HCT116 (cell line): ENCODE measurements around the gene MMP25.
"Not testable (repeated sequence)": the region's sequence is repeated elsewhere in the genome, so short reads cannot be mapped to it uniquely, and the experiment has no call there.

Experiments used
- CTCF ChIP-seq, 3 experiments: fragments of 200-600 bp in 1 of 3; sonication (generic) in 1 of 3; IDR thresholded peaks in 2 of 3; conservative IDR thresholded peaks in 1 of 3; 2 replicates each; pipeline ENCODE4 v1.5.1; 2012 to 2017; ENCODE audit warnings: low read depth in 2 of 3, low read length in 2 of 3, antibody characterized with exemption in 1 of 3, borderline replicate concordance in 1 of 3, control low read depth in 1 of 3, mild to moderate bottlenecking in 1 of 3, mixed read lengths in 1 of 3, mixed run types in 1 of 3, moderate library complexity in 1 of 3; ENCODE audit not compliant: insufficient read depth in 1 of 3
- JUND ChIP-seq: IDR thresholded peaks from 2 replicates; pipeline ENCODE4 v1.6.1; 2012
- MAX ChIP-seq: IDR thresholded peaks from 2 replicates; pipeline ENCODE4 v1.6.1; 2012
- POLR2A ChIP-seq: IDR thresholded peaks from 2 replicates; pipeline ENCODE4 v1.7.0; 2011; ENCODE audit warnings: borderline replicate concordance; ENCODE audit not compliant: insufficient read depth, insufficient read length; ENCODE audit errors: extremely low read depth
- POLR2AphosphoS5 ChIP-seq: IDR thresholded peaks from 2 replicates; pipeline ENCODE4 v1.6.1; 2011; ENCODE audit warnings: mild to moderate bottlenecking, low read depth, low read length, moderate library complexity
- REST ChIP-seq: IDR thresholded peaks from 2 replicates; pipeline ENCODE4 v1.6.1; 2012; ENCODE audit warnings: low read depth
- SRF ChIP-seq: IDR thresholded peaks from 2 replicates; pipeline ENCODE4 v1.6.1; 2012; ENCODE audit warnings: low read depth

GRCh38 chr16:3083408-3083807 lies 37.0 kb downstream of the MMP25 start:
- TF ChIP-seq MAX; CTCF (IDR thresholded peaks at IDR 0.05 in 2 of 3, conservative IDR thresholded peaks at IDR 0.05 in 1 of 3; ENCODE audit: borderline replicate concordance in 1 of 3, insufficient read depth in 1 of 3, low read depth in 2 of 3, low read length in 2 of 3); POLR2A; SRF; REST; JUND; POLR2AphosphoS5: not testable (repeated sequence)
